Measurements from ENCODE around the gene TIMM23B. TPM values are rescaled to one million over a fixed set of nuclear protein-coding genes. Genes with fewer than 3 reads are reported as not detected.
"Not testable (repeated sequence)": the region's sequence is repeated elsewhere in the genome, so short reads cannot be mapped to it uniquely, and the experiment has no call there.

The TIMM23B gene
- total RNA-seq, 1 experiment from 2014 or later, result 53.4 TPM

- H3K27me3 ChIP-seq (ENCODE audit: low read length); H3K4me2 ChIP-seq (ENCODE audit: low read length); POLR2A ChIA-PET (ENCODE audit: unreplicated experiment); H3K4me3 ChIP-seq (ENCODE audit: low read length); H3K9me3 ChIP-seq (ENCODE audit: low read length); H3K4me1 ChIP-seq (ENCODE audit: insufficient read depth, low read length); H3F3A ChIP-seq (ENCODE audit: low read length, unreplicated experiment); H2AFZ ChIP-seq (ENCODE audit: low read length); H3K27ac ChIP-seq (ENCODE audit: low read length); BruUV-seq (replicated peaks); H3K36me3 ChIP-seq (ENCODE audit: low read depth, low read length); intact Hi-C loops (cut with micrococcal nuclease); DNase-seq; H4K20me1 ChIP-seq (ENCODE audit: low read length); ATAC-seq; CTCF ChIA-PET; H3K9ac ChIP-seq (ENCODE audit: low read length); H3K9me2 ChIP-seq (replicated peaks; ENCODE audit: low read length); H3K79me2 ChIP-seq (ENCODE audit: low read length): not testable (repeated sequence)
Measured at GRCh38 chr10:50020451-50021024, 78.7 kb downstream of the TIMM23B start.

GRCh38 chr10:50021646-50022045, 79.8 kb downstream of the TIMM23B start:
- BruUV-seq (replicated peaks), result no TSS peak
- Histone ChIP-seq H3K4me1 (ENCODE audit: insufficient read depth, low read length) (no peaks in the 10 kb centered on the region), H3K9me2 (replicated peaks; ENCODE audit: low read length) (no peaks in the 10 kb centered on the region), H3K27ac (ENCODE audit: low read length) (no peak overlapping the region), H3K27me3 (ENCODE audit: low read length) (no peaks in the 10 kb centered on the region), H3K9me3 (ENCODE audit: low read length) (no peaks in the 10 kb centered on the region), H3K79me2 (ENCODE audit: low read length) (no peaks in the 10 kb centered on the region), H3K4me2 (ENCODE audit: low read length) (no peak overlapping the region), H3K36me3 (ENCODE audit: low read depth, low read length) (no peaks in the 10 kb centered on the region), H2AFZ (ENCODE audit: low read length) (no peak overlapping the region), H3F3A (ENCODE audit: low read length, unreplicated experiment) (no peaks in the 10 kb centered on the region), H4K20me1 (ENCODE audit: low read length) (no peaks in the 10 kb centered on the region), H3K4me3 (ENCODE audit: low read length) (no peak overlapping the region), H3K9ac (ENCODE audit: low read length) (no peak overlapping the region)
- no peak for DNase-seq
- ChIA-PET POLR2A (ENCODE audit: unreplicated experiment) (no interaction called here), CTCF (no interaction called here)
- intact Hi-C loops (cut with micrococcal nuclease), result no loop called here
- TF ChIP-seq EZH2 (IDR thresholded peaks at IDR 0.05; ENCODE audit: low read length, unreplicated experiment) (no peak), EZH2phosphoT487 (IDR thresholded peaks at IDR 0.05; ENCODE audit: borderline replicate concordance, low read length) (no peak), CTCF (conservative IDR thresholded peaks at IDR 0.05; ENCODE audit: low read depth, low read length) (no peak)
- no peak for ATAC-seq

Other genes starting within 250 kb of the TIMM23B start
- gene OGDHL, start 179.7 kb upstream of the TIMM23B start, total RNA-seq (2014; rRNA removed), result 2.0 and 2.6 TPM in 2 replicates
- gene PARG, start within 50 bp of the TIMM23B start, total RNA-seq (2014; rRNA removed), result 85.4 and 89.7 TPM in 2 replicates
- 35.9 and 38.5 TPM in 2 replicates for gene AGAP6, start 46.4 kb downstream of the TIMM23B start, total RNA-seq (2014; rRNA removed)
- gene WASHC2A, start 125.9 kb downstream of the TIMM23B start, total RNA-seq (2014; rRNA removed), result 57.9 and 67.6 TPM in 2 replicates

Data from PC-3 (cell line).